GM21786 (cell line): ENCODE data around the gene SUMO2.
"Not testable (repeated sequence)": the region's sequence is repeated elsewhere in the genome, so short reads cannot be mapped to it uniquely, and the experiment has no call there.

Experiments used
- ATAC-seq: cut with Tn5 transposase; IDR thresholded peaks from one replicate; pipeline ENCODE4 v1.9.1; 2021; ENCODE audit not compliant: unreplicated experiment

SUMO2 gene

GRCh38 chr17:75182319-75182568, 515 bp downstream of the SUMO2 start:
- ATAC-seq, result no peak

- ATAC-seq, result peak; percentile 3
Measured at GRCh38 chr17:75181608-75182318, 996 bp downstream of the SUMO2 start.

DNA sequence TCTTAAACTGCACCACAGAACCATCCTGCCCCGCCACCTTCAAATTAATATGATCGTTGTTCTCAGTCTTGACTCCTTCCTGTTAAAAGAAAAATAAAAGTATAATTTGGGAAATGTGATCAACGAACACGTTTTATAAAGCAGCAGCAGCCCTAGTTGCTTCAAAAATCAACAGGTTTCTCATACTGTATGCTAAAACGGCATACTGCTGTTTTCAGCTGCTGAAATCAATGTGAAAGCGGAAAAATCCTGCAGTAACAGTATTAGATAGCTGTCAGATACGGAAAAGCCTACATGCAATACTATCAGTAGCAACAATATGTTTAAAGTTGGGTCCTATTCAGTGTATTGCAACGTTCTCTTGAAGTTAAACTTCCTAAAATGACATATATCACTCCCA, 1.6 kb downstream of the SUMO2 start:
- ATAC-seq, result no peak

GRCh38 chr17:75178453-75178852, 4.3 kb downstream of the SUMO2 start:
- no peak for ATAC-seq

DNA sequence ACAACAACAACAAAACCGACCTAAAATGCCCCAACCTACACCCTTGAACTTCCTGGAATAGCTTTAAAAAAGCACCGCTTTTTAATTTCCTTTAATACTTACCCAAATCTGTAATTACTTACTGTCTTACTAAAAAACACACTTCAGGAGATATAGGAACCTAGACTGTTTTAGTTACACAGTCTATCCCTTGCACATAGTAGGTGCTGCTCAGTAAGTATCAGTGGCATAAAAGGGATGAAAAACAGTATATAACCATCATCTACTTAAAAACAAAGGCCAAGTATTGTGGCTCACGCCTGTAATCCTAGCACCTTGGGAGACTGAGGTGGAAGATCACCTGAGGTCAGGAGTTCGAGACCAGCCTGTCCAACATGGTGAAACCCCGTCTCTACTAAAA, 6.1 kb downstream of the SUMO2 start:
- no peak for ATAC-seq

- ATAC-seq, result no peak
Measured at GRCh38 chr17:75174996-75175395, 7.8 kb downstream of the SUMO2 start.

DNA sequence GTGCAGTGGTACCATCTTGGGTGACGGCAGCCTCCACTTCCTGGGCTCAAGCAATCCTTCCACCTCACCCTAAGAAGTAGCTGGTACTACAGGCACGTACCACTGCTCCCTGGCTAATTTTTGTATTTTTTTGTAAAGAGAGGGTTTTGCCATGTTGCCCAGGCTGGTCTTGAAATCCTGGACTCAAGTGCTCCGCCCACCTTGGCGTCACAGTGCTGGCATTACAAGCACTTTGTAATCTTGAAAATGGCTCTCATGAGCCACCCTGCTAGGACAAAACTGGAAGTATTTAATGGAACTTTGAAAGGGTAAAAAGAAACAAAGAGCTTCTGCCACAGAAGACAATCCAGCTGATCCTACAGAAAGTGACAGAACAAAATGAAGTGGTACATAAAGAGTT, 9.2 kb downstream of the SUMO2 start:
- ATAC-seq, result no peak

GRCh38 chr17:75168998-75169397, 13.8 kb downstream of the SUMO2 start:
- ATAC-seq, result no peak

DNA sequence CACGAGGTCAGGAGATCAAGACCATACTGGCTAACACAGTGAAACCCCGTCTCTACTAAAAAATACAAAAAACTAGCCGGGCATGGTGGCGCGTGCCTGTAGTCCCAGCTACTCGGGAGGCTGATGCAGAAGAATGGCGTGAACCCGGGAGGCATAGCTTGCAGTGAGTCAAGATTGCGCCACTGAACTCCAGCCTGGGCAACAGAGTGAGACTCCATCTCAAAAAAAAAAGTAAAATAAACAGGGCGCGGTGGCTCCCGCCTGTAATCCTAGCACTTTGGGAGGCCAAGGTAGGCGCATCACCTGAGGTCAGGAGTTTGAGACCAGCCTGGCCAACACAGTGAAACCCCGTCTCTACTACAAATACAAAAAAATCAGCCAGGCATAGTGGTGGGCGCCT, 18.2 kb downstream of the SUMO2 start:
- ATAC-seq, result not testable (repeated sequence)

GRCh38 chr17:75163074-75163473, 19.7 kb downstream of the SUMO2 start:
- no peak for ATAC-seq

- ATAC-seq, result no peak
Measured at GRCh38 chr17:75160211-75160610, 22.5 kb downstream of the SUMO2 start.

GRCh38 chr17:75159196-75160031, 23.3 kb downstream of the SUMO2 start:
- ATAC-seq, result no peak

GRCh38 chr17:75158480-75158879, 24.3 kb downstream of the SUMO2 start:
- ATAC-seq, result not testable (repeated sequence)

DNA sequence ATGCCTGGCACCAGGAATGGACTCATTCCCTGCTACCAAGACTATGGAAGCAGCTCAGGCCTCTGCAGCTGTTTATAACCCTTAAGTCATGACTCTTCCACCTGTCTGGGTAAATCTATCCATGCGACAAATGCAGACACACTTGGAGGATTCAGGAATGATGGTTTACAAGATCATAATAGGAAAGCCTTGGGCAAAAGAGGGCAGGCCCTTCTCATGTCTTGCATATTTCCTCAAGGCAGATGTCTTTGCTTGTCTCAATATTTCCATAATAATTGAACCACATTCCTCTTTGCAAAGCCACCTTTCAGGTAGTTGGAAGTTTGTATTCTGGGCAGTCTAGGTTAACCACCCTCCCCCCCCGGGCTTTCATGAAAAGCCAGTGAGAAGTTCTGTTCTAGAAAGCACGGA, 27.6 kb downstream of the SUMO2 start:
- no peak for ATAC-seq

DNA sequence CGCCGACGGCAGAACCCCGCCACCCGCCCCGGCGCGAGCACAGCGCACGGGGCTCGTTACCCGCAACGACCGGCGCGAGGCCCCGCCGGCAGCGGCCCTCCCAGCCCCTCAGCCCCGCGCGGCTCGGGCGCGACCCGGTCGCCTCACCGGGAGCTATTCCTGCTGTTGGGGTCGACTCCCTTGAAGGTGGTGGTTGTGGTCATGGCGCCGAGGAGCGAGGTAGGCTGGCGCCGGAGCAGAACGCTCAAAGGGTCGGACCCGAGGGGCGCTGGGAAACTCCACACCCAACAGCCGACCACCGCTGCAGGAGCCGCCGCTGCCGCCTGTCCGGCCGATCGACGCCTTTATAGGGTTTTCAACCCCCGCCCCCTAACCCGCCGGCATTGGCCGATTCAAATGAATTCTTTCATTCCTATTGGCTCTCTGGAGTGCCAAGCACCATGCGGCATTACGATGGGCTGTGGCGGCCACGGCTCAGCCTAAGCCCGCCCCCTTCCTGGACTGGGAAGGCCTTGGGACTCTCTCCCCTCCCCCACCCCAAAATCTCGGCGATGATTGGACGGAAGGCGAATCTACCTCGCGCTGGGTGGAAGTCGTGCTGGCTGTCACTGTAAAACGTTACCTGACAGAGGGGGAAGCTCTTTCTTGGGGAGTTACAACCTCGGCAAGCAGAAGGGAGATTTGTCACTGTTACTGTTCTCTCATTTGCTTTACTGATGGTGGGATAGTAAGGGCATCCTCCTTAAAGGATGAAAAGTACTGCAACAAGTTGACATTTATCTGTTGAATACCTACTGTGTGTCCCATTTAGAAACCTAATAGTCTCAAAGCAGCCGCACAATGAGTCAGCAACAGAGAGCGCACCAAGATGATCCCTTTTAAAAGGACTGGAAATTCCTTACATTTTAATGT, 28.3 kb downstream of the SUMO2 start, which contains the start of gene JPT1:
JPT1 (minus strand) TSS at position 318 of the 912 bp plus-strand sequence; CDS start at position 203, 115 bp downstream.
- peak; percentile 93 for ATAC-seq

GRCh38 chr17:75153780-75154194, 29.0 kb downstream of the SUMO2 start:
- ATAC-seq, result peak; percentile 12

- ATAC-seq, result no peak
Measured at GRCh38 chr17:75152922-75153779, 29.6 kb downstream of the SUMO2 start.

GRCh38 chr17:75152523-75152921, 30.2 kb downstream of the SUMO2 start:
- ATAC-seq, result no peak

- ATAC-seq, result no peak
Measured at GRCh38 chr17:75151930-75152329, 30.8 kb downstream of the SUMO2 start.

GRCh38 chr17:75147878-75148546, 34.7 kb downstream of the SUMO2 start:
- no peak for ATAC-seq
